Hepatocyte (in vitro differentiated cells): ENCODE measurements around the gene SMIM41. TPM values are rescaled to one million over a fixed set of nuclear protein-coding genes. Genes with fewer than 3 reads are reported as not detected.

Source experiments
- DNase-seq: peaks from one replicate; pipeline ENCODE4 v3.0.0-alpha.2; 2016; ENCODE audit warnings: low spot score
- H2AFZ ChIP-seq: fragments of 200-600 bp; sonication (generic); 2 replicates; pipeline ENCODE4 v1.6.0; 2016; ENCODE audit warnings: antibody characterized with exemption, mild to moderate bottlenecking
- H3K27ac ChIP-seq: fragments of 200-600 bp; sonication (generic); 2 replicates; pipeline ENCODE4 v1.5.1; 2016; ENCODE audit warnings: mild to moderate bottlenecking
- H3K27me3 ChIP-seq: fragments of 200-600 bp; sonication (generic); 2 replicates; pipeline ENCODE4 v1.6.1; 2016
- H3K36me3 ChIP-seq: fragments of 200-600 bp; sonication (generic); replicated peaks from 2 replicates; pipeline ENCODE4 v1.5.1; 2016; ENCODE audit warnings: low read depth; ENCODE audit not compliant: insufficient read depth
- H3K4me1 ChIP-seq: fragments of 200-600 bp; sonication (generic); 2 replicates; pipeline ENCODE4 v1.5.1; 2016; ENCODE audit warnings: mild to moderate bottlenecking, moderate library complexity; ENCODE audit not compliant: insufficient read depth
- H3K4me2 ChIP-seq: fragments of 200-600 bp; sonication (generic); 2 replicates; pipeline ENCODE4 v1.6.0; 2016
- H3K4me3 ChIP-seq: fragments of 200-600 bp; sonication (generic); 2 replicates; pipeline ENCODE4 v1.5.1; 2016; ENCODE audit warnings: mild to moderate bottlenecking
- H3K79me2 ChIP-seq: fragments of 200-600 bp; sonication (generic); 2 replicates; pipeline ENCODE4 v1.6.0; 2017; ENCODE audit warnings: mild to moderate bottlenecking
- H3K9me2 ChIP-seq: fragments of 200-600 bp; sonication (generic); replicated peaks from 2 replicates; pipeline ENCODE4 v1.6.0; 2017; ENCODE audit warnings: mild to moderate bottlenecking; ENCODE audit not compliant: insufficient read depth
- H3K9me3 ChIP-seq: fragments of 200-600 bp; sonication (generic); 2 replicates; pipeline ENCODE4 v1.5.1; 2016; ENCODE audit warnings: low read depth, mild to moderate bottlenecking
- H4K20me1 ChIP-seq: fragments of 200-600 bp; sonication (generic); 2 replicates; pipeline ENCODE4 v1.6.0; 2016; ENCODE audit warnings: mild to moderate bottlenecking; ENCODE audit not compliant: insufficient read depth, poor library complexity, severe bottlenecking
- CTCF ChIP-seq: fragments of 200-600 bp; sonication (generic); IDR thresholded peaks from 2 replicates; pipeline ENCODE4 v1.5.1; 2016; ENCODE audit warnings: antibody characterized with exemption, mild to moderate bottlenecking; ENCODE audit not compliant: poor library complexity
- EZH2 ChIP-seq: fragments of 200-600 bp; sonication (generic); IDR thresholded peaks from 2 replicates; pipeline ENCODE4 v1.6.1; 2016; ENCODE audit warnings: antibody characterized with exemption, mild to moderate bottlenecking, borderline replicate concordance
- EZH2phosphoT487 ChIP-seq: fragments of 200-600 bp; sonication (generic); IDR thresholded peaks from one replicate; pipeline ENCODE4 v1.6.1; 2018; ENCODE audit warnings: antibody characterized with exemption, mild to moderate bottlenecking, low read depth, moderate library complexity; ENCODE audit not compliant: unreplicated experiment, severe bottlenecking
- WGBS: methylation state at CpG from one replicate; pipeline ENCODE4 v1.1.6; 2016; ENCODE audit warnings: low lambda C conversion rate; ENCODE audit errors: missing lambda C conversion rate; 5-methylcytosine and 5-hydroxymethylcytosine counted together
- polyA plus RNA-seq: library from polyadenylated mRNA; unstranded; fragments of >200 nt; fragmentation: Nextera tagmentation; extraction: Ambion mirVana; gene quantifications from 2 replicates; pipeline ENCODE4 v1.2.1, GENCODE V29; 2016
- total RNA-seq: library from RNA; depleted of rRNA; stranded (reverse); fragments of >200 nt; gene quantifications from 2 replicates; pipeline ENCODE4 v1.2.3, GENCODE V29; 2014

SMIM41 gene
- total and polyA plus RNA-seq, 2 experiments from 2014 or later, result not detected

GRCh38 chr12:52053536-52054209, 25.8 kb upstream of the SMIM41 start:
- H3K27ac ChIP-seq, result no peak overlapping the region
- H3K4me3 ChIP-seq, result no peak overlapping the region
- no peak for TF ChIP-seq CTCF
- TF ChIP-seq EZH2, result no peak
- TF ChIP-seq EZH2phosphoT487, result no peak
- WGBS, result 95% methylated on average over 9 of the region's 9 CpGs
- no peaks in the 10 kb centered on the region for H3K9me3 ChIP-seq
- H3K4me1 ChIP-seq, result peaks cover 8% of the 10 kb centered on the region
- no peaks in the 10 kb centered on the region for H3K27me3 ChIP-seq
- peak overlapping the region; percentile 20 for H3K4me2 ChIP-seq
- no peaks in the 10 kb centered on the region for H3K36me3 ChIP-seq
- H3K9me2 ChIP-seq, result no peaks in the 10 kb centered on the region
- H4K20me1 ChIP-seq, result peaks cover 7% of the 10 kb centered on the region
- H3K79me2 ChIP-seq, result no peaks in the 10 kb centered on the region
- DNase-seq, result peak; percentile 39
- H2AFZ ChIP-seq, result no peak overlapping the region

GRCh38 chr12:52054231-52054832, 25.2 kb upstream of the SMIM41 start:
- H3K9me2 ChIP-seq, result no peaks in the 10 kb centered on the region
- H3K36me3 ChIP-seq, result no peaks in the 10 kb centered on the region
- H3K4me1 ChIP-seq, result peaks cover 8% of the 10 kb centered on the region
- no peaks in the 10 kb centered on the region for H3K79me2 ChIP-seq
- no peaks in the 10 kb centered on the region for H3K9me3 ChIP-seq
- TF ChIP-seq EZH2, result no peak
- TF ChIP-seq EZH2phosphoT487, result no peak
- TF ChIP-seq CTCF, result no peak
- no peak overlapping the region for H3K4me3 ChIP-seq
- WGBS, result 97% methylated on average over 13 of the region's 21 CpGs
- peaks cover 7% of the 10 kb centered on the region for H4K20me1 ChIP-seq
- peak; percentile 17 for DNase-seq
- H3K27me3 ChIP-seq, result no peaks in the 10 kb centered on the region
- H2AFZ ChIP-seq, result no peak overlapping the region
- no peak overlapping the region for H3K4me2 ChIP-seq
- no peak overlapping the region for H3K27ac ChIP-seq

GRCh38 chr12:52054833-52055730, 24.4 kb upstream of the SMIM41 start:
- Histone ChIP-seq H3K27me3 (no peaks in the 10 kb centered on the region), H3K9me3 (no peaks in the 10 kb centered on the region), H3K4me3 (no peak overlapping the region), H4K20me1 (peaks cover 7% of the 10 kb centered on the region), H3K79me2 (no peaks in the 10 kb centered on the region), H3K4me2 (no peak overlapping the region), H3K4me1 (peaks cover 5% of the 10 kb centered on the region), H2AFZ (no peak overlapping the region), H3K27ac (no peak overlapping the region), H3K9me2 (no peaks in the 10 kb centered on the region), H3K36me3 (no peaks in the 10 kb centered on the region)
- TF ChIP-seq CTCF (no peak), EZH2phosphoT487 (no peak), EZH2 (no peak)
- DNase-seq, result peak; percentile 9
- WGBS, result 91% methylated on average over 20 of the region's 21 CpGs
